DOHH2 (cell line): Measurements from ENCODE around the gene ZBTB5.

ENCODE experiments used
- H3F3A ChIP-seq: fragments of 200-600 bp; sonication (generic), shearing (Covaris generic); 2 replicates; pipeline ENCODE4 v1.6.0; 2016; ENCODE audit warnings: antibody characterized with exemption, mild to moderate bottlenecking; ENCODE audit not compliant: control insufficient read depth, insufficient read depth
- H3K27ac ChIP-seq: fragments of 200-600 bp; sonication (generic); 2 replicates; pipeline ENCODE4 v1.5.1; 2014; ENCODE audit warnings: low read depth, mild to moderate bottlenecking, low read length, moderate library complexity
- H3K27me3 ChIP-seq: fragments of 200-600 bp; sonication (generic); 2 replicates; pipeline ENCODE4 v1.6.1; 2014; ENCODE audit warnings: mild to moderate bottlenecking, low read length, mixed read lengths; ENCODE audit not compliant: control insufficient read depth
- H3K36me3 ChIP-seq: fragments of 200-600 bp; sonication (generic); 2 replicates; pipeline ENCODE4 v1.6.1; 2014; ENCODE audit warnings: mild to moderate bottlenecking, low read length, moderate library complexity, mixed read lengths; ENCODE audit not compliant: control insufficient read depth
- H3K4me1 ChIP-seq: fragments of 200-600 bp; sonication (generic); 2 replicates; pipeline ENCODE4 v1.6.1; 2014; ENCODE audit warnings: mild to moderate bottlenecking, low read length, mixed read lengths; ENCODE audit not compliant: control insufficient read depth
- H3K4me2 ChIP-seq: fragments of 200-600 bp; sonication (generic); 2 replicates; pipeline ENCODE4 v1.6.0; 2014; ENCODE audit warnings: mild to moderate bottlenecking, low read length, moderate library complexity
- H3K4me3 ChIP-seq: fragments of 200-600 bp; sonication (generic); 2 replicates; pipeline ENCODE4 v1.5.1; 2014; ENCODE audit warnings: mild to moderate bottlenecking, low read length, mixed read lengths
- H3K79me2 ChIP-seq: fragments of 200-600 bp; sonication (generic); 2 replicates; pipeline ENCODE4 v1.6.1; 2014; ENCODE audit warnings: mild to moderate bottlenecking, low read length, mixed read lengths; ENCODE audit not compliant: control insufficient read depth
- H3K9me2 ChIP-seq: fragments of 200-600 bp; sonication (generic); replicated peaks from 2 replicates; pipeline ENCODE4 v1.6.1; 2014; ENCODE audit warnings: mild to moderate bottlenecking, low read length, mixed read lengths; ENCODE audit not compliant: control insufficient read depth
- H3K9me3 ChIP-seq: fragments of 200-600 bp; sonication (generic); 2 replicates; pipeline ENCODE4 v1.6.1; 2014; ENCODE audit warnings: antibody characterized with exemption, low read length, mixed read lengths; ENCODE audit not compliant: control insufficient read depth, insufficient read depth
- H4K20me1 ChIP-seq: fragments of 200-600 bp; sonication (generic); 2 replicates; pipeline ENCODE4 v1.6.0; 2014; ENCODE audit warnings: low read depth, mild to moderate bottlenecking, antibody characterized with exemption, low read length, moderate library complexity; ENCODE audit not compliant: control insufficient read depth, insufficient read depth
- EZH2phosphoT487 ChIP-seq: fragments of 200-600 bp; sonication (generic); IDR thresholded peaks from 2 replicates; pipeline ENCODE4 v1.6.1; 2017; ENCODE audit warnings: borderline replicate concordance, mild to moderate bottlenecking, antibody characterized with exemption, low read length, moderate library complexity, mixed read lengths
- TF ChIP-seq, protein P1 (sequence below): fragments of 200-600 bp; sonication (generic); IDR thresholded peaks from one replicate; pipeline ENCODE4 v1.5.1; 2014; ENCODE audit warnings: antibody characterized with exemption, mild to moderate bottlenecking, low read depth, low read length; ENCODE audit not compliant: poor library complexity, severe bottlenecking

The ZBTB5 gene

GRCh38 chr9:37503736-37504135 is 38.5 kb upstream of the ZBTB5 start:
- Histone ChIP-seq H4K20me1 (0 out of 2 replicates have a peak, but pooled peaks cover 4% of the 10 kb centered on the region), H3K4me3 (no peak overlapping the region), H3K27me3 (no peaks in the 10 kb centered on the region), H3K4me1 (no peaks in the 10 kb centered on the region), H3K79me2 (0 out of 2 replicates have a peak, but pooled peaks cover 3% of the 10 kb centered on the region), H3K4me2 (no peak overlapping the region), H3K36me3 (peaks cover 93% of the 10 kb centered on the region), H3F3A (peaks cover 5% of the 10 kb centered on the region; the same call in 1 of the 2 replicates), H3K27ac (no peak overlapping the region), H3K9me3 (no peaks in the 10 kb centered on the region), H3K9me2 (no peaks in the 10 kb centered on the region)
- TF ChIP-seq, protein P1, sequence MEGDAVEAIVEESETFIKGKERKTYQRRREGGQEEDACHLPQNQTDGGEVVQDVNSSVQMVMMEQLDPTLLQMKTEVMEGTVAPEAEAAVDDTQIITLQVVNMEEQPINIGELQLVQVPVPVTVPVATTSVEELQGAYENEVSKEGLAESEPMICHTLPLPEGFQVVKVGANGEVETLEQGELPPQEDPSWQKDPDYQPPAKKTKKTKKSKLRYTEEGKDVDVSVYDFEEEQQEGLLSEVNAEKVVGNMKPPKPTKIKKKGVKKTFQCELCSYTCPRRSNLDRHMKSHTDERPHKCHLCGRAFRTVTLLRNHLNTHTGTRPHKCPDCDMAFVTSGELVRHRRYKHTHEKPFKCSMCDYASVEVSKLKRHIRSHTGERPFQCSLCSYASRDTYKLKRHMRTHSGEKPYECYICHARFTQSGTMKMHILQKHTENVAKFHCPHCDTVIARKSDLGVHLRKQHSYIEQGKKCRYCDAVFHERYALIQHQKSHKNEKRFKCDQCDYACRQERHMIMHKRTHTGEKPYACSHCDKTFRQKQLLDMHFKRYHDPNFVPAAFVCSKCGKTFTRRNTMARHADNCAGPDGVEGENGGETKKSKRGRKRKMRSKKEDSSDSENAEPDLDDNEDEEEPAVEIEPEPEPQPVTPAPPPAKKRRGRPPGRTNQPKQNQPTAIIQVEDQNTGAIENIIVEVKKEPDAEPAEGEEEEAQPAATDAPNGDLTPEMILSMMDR = no peak
- no peak for TF ChIP-seq EZH2phosphoT487

GRCh38 chr9:37501957-37502596 is 36.8 kb upstream of the ZBTB5 start:
- no peak for TF ChIP-seq EZH2phosphoT487
- TF ChIP-seq, protein P1 = no peak
- no peak overlapping the region for H3K4me3 ChIP-seq
- H3K36me3 ChIP-seq = peaks cover 93% of the 10 kb centered on the region
- peaks cover 5% of the 10 kb centered on the region; the same call in 1 of the 2 replicates for H3F3A ChIP-seq
- H3K79me2 ChIP-seq = 0 out of 2 replicates have a peak, but pooled peaks cover 3% of the 10 kb centered on the region
- no peaks in the 10 kb centered on the region for H3K27me3 ChIP-seq
- no peaks in the 10 kb centered on the region for H3K9me2 ChIP-seq
- no peaks in the 10 kb centered on the region for H3K9me3 ChIP-seq
- H4K20me1 ChIP-seq = 0 out of 2 replicates have a peak, but pooled peaks cover 4% of the 10 kb centered on the region
- no peaks in the 10 kb centered on the region for H3K4me1 ChIP-seq
- H3K27ac ChIP-seq = no peak overlapping the region
- H3K4me2 ChIP-seq = no peak overlapping the region

DNA sequence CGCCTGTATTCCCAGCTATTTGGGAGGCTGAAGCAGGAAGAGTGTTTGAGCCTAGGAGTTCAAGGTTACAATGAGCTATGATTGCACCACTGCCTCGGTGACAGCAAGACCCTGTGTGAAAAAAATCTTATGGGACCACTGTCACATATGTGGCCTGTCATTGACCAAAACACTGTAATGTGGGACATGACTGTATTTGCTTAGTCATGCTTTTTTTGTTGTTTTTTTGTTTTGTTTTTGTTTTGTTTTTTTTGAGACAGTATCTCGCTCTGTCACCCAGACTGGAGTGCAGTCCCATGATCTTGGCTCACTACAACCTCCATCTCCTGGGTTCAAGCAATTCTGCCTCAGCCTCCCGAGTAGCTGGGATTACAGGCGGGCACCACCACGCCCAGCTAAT is 34.0 kb upstream of the ZBTB5 start:
- 0 out of 2 replicates have a peak, but pooled peaks cover 4% of the 10 kb centered on the region for H4K20me1 ChIP-seq
- H3K4me1 ChIP-seq = no peaks in the 10 kb centered on the region
- no peak overlapping the region for H3K27ac ChIP-seq
- no peak overlapping the region for H3K4me2 ChIP-seq
- H3K79me2 ChIP-seq = 0 out of 2 replicates have a peak, but pooled peaks cover 3% of the 10 kb centered on the region
- no peaks in the 10 kb centered on the region for H3K9me2 ChIP-seq
- H3F3A ChIP-seq = no peaks in the 10 kb centered on the region
- H3K36me3 ChIP-seq = peaks cover 94% of the 10 kb centered on the region
- no peaks in the 10 kb centered on the region for H3K9me3 ChIP-seq
- no peaks in the 10 kb centered on the region for H3K27me3 ChIP-seq
- no peak overlapping the region for H3K4me3 ChIP-seq
- TF ChIP-seq, protein P1 = no peak
- no peak for TF ChIP-seq EZH2phosphoT487
